ENCODE data around the gene ARHGEF11.

The ARHGEF11 gene

GRCh38 chr1:156892190-156893047 is 153.1 kb downstream of the ARHGEF11 start:
- DNase-seq, result peak; percentile 75

DNA sequence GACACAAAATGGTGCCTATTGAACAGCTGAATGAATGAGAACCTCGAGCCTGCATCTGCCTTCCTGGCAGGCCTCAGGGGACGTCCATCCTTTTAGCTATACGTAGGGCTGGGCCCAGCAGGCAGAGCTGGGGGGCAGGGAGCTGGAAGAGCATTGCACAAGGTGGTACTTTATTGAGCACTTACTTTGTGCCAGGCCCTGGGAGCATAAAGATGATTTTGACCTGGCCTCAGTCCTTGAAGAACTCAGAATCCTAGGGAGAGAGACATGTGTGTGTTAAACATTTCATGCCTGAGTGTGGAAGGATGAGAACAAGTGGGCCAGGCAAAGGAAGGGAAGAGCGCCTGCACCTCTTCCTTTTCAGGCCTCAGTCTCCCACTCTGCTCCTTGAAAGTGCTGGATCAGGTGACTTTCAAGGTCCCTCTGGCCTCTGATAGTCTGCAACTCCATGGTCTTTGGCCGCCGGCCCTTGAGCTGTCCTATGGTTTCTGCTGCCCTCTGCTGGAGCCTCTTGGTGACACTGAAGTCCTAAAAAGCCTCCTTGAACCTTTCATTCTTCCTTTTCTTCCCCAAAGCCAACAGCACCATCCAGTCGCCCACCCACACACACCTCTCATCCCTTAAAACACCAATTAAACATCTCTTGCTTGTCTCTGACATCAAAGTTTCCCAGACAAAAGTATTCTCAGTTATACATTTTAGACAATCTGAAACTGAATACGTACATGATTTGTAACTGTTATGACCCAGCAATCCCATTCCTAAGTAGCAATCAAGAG is 155.6 kb downstream of the ARHGEF11 start:
- peak; percentile 80 for DNase-seq

DNA sequence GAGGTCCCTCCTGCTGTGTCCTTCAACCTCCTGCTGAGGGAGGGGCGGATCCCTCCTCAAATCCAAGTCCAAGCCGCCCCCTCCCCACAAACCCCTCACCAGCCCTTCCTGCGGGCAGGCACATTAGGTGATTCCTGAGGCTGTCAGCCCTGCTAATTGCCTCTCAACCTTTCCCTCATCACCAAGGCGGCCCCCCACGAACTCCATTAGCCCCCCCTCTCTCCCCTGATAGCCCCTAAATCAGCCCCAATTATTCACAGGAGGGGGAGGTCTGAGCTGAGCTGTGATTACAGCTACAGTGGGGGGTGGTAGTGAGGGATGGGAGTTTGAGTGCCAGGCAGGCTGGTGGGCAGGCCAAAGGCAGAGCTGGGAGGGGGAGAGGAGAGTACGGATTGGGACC is 157.8 kb downstream of the ARHGEF11 start:
- no peak for DNase-seq

DNA sequence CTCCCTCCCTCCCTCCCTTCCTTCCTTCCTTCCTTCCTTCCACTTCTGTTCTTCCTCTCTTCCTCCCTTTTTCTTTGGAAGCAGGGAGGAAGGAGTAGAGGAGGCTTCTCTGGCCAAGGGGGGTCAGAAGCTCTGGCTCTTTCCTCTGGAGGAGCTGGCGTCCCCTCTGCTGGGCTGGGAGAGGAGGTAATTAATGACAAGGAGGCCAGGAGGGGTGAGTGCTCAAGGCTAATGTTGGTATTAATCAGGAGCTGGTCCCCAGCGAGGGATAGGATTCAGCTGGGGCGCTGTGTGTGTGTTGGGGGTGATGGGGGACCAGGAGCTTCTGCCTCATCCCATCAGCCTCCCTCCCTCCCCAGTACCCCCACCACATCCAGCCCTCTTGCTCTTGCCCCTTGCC is 158.2 kb downstream of the ARHGEF11 start:
- no peak for DNase-seq

DNA sequence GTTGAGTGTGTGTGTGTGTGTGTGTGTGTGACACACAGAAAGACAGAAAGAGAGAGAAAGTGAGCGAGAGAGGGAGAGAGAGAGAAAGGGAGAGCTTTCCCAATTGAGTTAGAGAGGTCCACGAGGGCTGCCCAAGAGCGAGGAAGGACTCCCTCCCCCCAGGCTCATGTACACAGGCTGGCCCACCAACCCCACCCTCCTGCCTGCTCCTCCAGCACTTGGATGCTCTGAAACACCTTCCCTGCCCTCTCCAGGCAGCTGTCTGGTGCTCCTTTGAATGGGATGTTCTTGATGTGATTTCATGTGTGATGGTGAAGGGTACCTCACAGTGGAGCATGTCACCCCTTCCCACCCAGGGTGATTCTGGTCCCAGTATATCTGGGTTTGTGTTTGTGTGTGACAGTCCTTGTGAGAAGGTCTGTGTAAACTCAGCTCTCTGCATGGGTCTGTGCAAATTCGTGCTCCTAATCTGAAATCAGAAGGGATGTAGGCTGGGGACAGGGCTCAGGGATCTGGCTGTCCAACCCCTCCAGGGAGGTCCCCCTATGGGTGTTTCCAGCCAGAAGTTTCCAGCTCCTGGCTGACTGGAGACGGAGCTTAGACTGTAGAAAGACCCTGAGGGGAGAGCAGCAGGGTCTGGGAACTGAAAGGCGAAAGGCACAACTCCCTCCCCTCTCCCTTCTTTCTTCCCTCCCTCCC is 158.8 kb downstream of the ARHGEF11 start:
- no peak for DNase-seq

GRCh38 chr1:156885880-156886355 is 159.6 kb downstream of the ARHGEF11 start:
- no peak for DNase-seq

- DNase-seq, result no peak
These were observed 160.2 kb downstream of the ARHGEF11 start for GRCh38 chr1:156885314-156885713.

Measured in COR-L47 (cell line).